ENCODE results near the gene DUSP22.

The DUSP22 gene

GRCh38 chr6:381742-382461 is 89.6 kb downstream of the DUSP22 start:
- DNase-seq (ENCODE audit: low read depth) = no peak

- DNase-seq (ENCODE audit: low read depth) = no peak
Measured at GRCh38 chr6:382883-383810, 90.9 kb downstream of the DUSP22 start.

- no peak for DNase-seq (ENCODE audit: low read depth)
Measured at GRCh38 chr6:383856-384255, 91.6 kb downstream of the DUSP22 start.

GRCh38 chr6:384898-385297 is 92.6 kb downstream of the DUSP22 start:
- DNase-seq (ENCODE audit: low read depth) = no peak

- no peak for DNase-seq (ENCODE audit: low read depth)
Measured at GRCh38 chr6:385614-386013, 93.3 kb downstream of the DUSP22 start.

- DNase-seq (ENCODE audit: low read depth) = no peak
Measured at GRCh38 chr6:386688-387266, 94.5 kb downstream of the DUSP22 start.

GRCh38 chr6:387293-387741 is 95.0 kb downstream of the DUSP22 start:
- no peak for DNase-seq (ENCODE audit: low read depth)

- DNase-seq (ENCODE audit: low read depth) = no peak
Measured at GRCh38 chr6:388202-388903, 96.1 kb downstream of the DUSP22 start.

- no peak for DNase-seq (ENCODE audit: low read depth)
Measured at GRCh38 chr6:389143-389542, 96.9 kb downstream of the DUSP22 start.

GRCh38 chr6:389622-390021 is 97.3 kb downstream of the DUSP22 start:
- DNase-seq (ENCODE audit: low read depth) = no peak

- DNase-seq (ENCODE audit: low read depth) = no peak
Measured at GRCh38 chr6:390914-391558, 98.7 kb downstream of the DUSP22 start.

- no peak for DNase-seq (ENCODE audit: low read depth)
Measured at GRCh38 chr6:391559-392440, 99.5 kb downstream of the DUSP22 start, which contains the start of gene IRF4. IRF4 (plus strand) TSS chr6:391752; CDS start chr6:393153, 1,401 bp downstream.

GRCh38 chr6:392441-393390 is 100.4 kb downstream of the DUSP22 start:
- DNase-seq (ENCODE audit: low read depth) = no peak

- DNase-seq (ENCODE audit: low read depth) = no peak
Measured at GRCh38 chr6:393391-394221, 101.3 kb downstream of the DUSP22 start.

GRCh38 chr6:394641-395289 is 102.5 kb downstream of the DUSP22 start:
- no peak for DNase-seq (ENCODE audit: low read depth)

GRCh38 chr6:395432-396125 is 103.3 kb downstream of the DUSP22 start:
- DNase-seq (ENCODE audit: low read depth) = no peak

- no peak for DNase-seq (ENCODE audit: low read depth)
Measured at GRCh38 chr6:396126-396520, 103.8 kb downstream of the DUSP22 start.

All from T-helper 22 cell (primary cell).